Endothelial cell of umbilical vein (primary cell): ENCODE results near the gene FAM168B. TPM values are rescaled to one million over a fixed set of nuclear protein-coding genes. Genes with fewer than 3 reads are reported as not detected.

Source experiments
- BruUV-seq: library from RNA; stranded (reverse); fragments of 400-500 nt; replicated peaks from 2 replicates; lab custom pipeline; 2021; lab: Mats Ljungman, UMichigan
- CTCF ChIA-PET: fragments of 300-600, 350-600 bp; sonication (Branson Sonifier 250); formaldehyde crosslinking; loops from one replicate; lab custom pipeline; 2021; ENCODE audit warnings: antibody characterized with exemption, inconsistent platforms; lab: Charles Lee
- POLR2A ChIA-PET: fragments of 300-600, 350-600 bp; sonication (Branson Sonifier 250); formaldehyde crosslinking; loops from one replicate; lab custom pipeline; 2021; ENCODE audit warnings: antibody characterized with exemption, inconsistent platforms; lab: Charles Lee
- DNase-seq: peaks from one replicate; pipeline ENCODE4 v3.0.0-alpha.2; 2011; ENCODE audit warnings: low read depth, low spot score
- FAIRE-seq: peaks from 2 replicates; lab custom pipeline; 2011; peaks lifted over from hg19 to GRCh38; lab: Jason Lieb, UNC
- H2AFZ ChIP-seq: 2 replicates; pipeline ENCODE4 v1.6.0; 2012; ENCODE audit warnings: low read depth, low read length, control low read depth, inconsistent platforms
- H3K27ac ChIP-seq: 2 replicates; pipeline ENCODE4 v1.5.1; 2011; ENCODE audit warnings: low read depth, mild to moderate bottlenecking, control low read depth, low read length, moderate library complexity; ENCODE audit not compliant: insufficient read depth
- H3K27me3 ChIP-seq, 2 experiments: 2 replicates each; pipeline versions ENCODE4 v1.6.0 to v1.6.1; 2011; ENCODE audit warnings: low read length in 2 of 2, mixed read lengths in 1 of 2; ENCODE audit not compliant: control insufficient read depth in 2 of 2, insufficient read depth in 2 of 2
- H3K36me3 ChIP-seq, 2 experiments: 2 replicates in 1 of 2; 3 replicates in 1 of 2; pipeline ENCODE4 v1.5.1; 2011; ENCODE audit warnings: low read length in 2 of 2, mild to moderate bottlenecking in 1 of 2, moderate library complexity in 1 of 2; ENCODE audit not compliant: control insufficient read depth in 2 of 2, insufficient read depth in 2 of 2; ENCODE audit errors: extremely low read depth in 1 of 2
- H3K4me1 ChIP-seq: 3 replicates; pipeline ENCODE4 v1.5.1; 2011; ENCODE audit warnings: mild to moderate bottlenecking, low read length; ENCODE audit not compliant: control insufficient read depth, insufficient read depth; ENCODE audit errors: extremely low read depth
- H3K4me2 ChIP-seq: 2 replicates; pipeline ENCODE4 v1.6.1; 2011; ENCODE audit warnings: low read length, control low read depth, mixed read lengths; ENCODE audit not compliant: insufficient read depth
- H3K4me3 ChIP-seq, 3 experiments: fragments of 200-600 bp in 1 of 3; sonication (generic), shearing (Covaris generic) in 1 of 3; replicated peaks in 1 of 3; 2 replicates each; pipeline ENCODE4 v1.5.1; 2011 to 2016; ENCODE audit warnings: control low read depth in 3 of 3, low read length in 3 of 3, mild to moderate bottlenecking in 2 of 3, inconsistent platforms in 1 of 3, low read depth in 1 of 3, moderate library complexity in 1 of 3; ENCODE audit not compliant: insufficient read depth in 1 of 3
- H3K79me2 ChIP-seq: 2 replicates; pipeline ENCODE4 v1.6.0; 2012; ENCODE audit warnings: low read length, inconsistent platforms; ENCODE audit not compliant: control insufficient read depth, insufficient read depth
- H3K9ac ChIP-seq: replicated peaks from 2 replicates; pipeline ENCODE3; 2011; ENCODE audit warnings: low read length, control low read depth; ENCODE audit not compliant: insufficient read depth; ENCODE audit errors: extremely low read depth
- H3K9me1 ChIP-seq: replicated peaks from 3 replicates; pipeline ENCODE4 v1.6.0; 2011; ENCODE audit warnings: mild to moderate bottlenecking, low read length; ENCODE audit not compliant: control insufficient read depth, insufficient read depth; ENCODE audit errors: extremely low read depth
- H3K9me3 ChIP-seq: replicated peaks from 2 replicates; pipeline ENCODE4 v1.5.1; 2012; ENCODE audit warnings: low read length, inconsistent platforms; ENCODE audit not compliant: control insufficient read depth, insufficient read depth
- H4K20me1 ChIP-seq: replicated peaks from 2 replicates; pipeline ENCODE3; 2011; ENCODE audit warnings: mild to moderate bottlenecking, low read length; ENCODE audit not compliant: control insufficient read depth, insufficient read depth; ENCODE audit errors: extremely low read depth
- EZH2 ChIP-seq: IDR thresholded peaks from 2 replicates; pipeline ENCODE4 v1.6.1; 2012; ENCODE audit warnings: borderline replicate concordance, low read depth, mild to moderate bottlenecking, moderate library complexity, low read length, inconsistent platforms; ENCODE audit not compliant: severe bottlenecking
- FOS ChIP-seq: IDR thresholded peaks from 2 replicates; pipeline ENCODE4 v1.6.1; 2011; ENCODE audit warnings: mild to moderate bottlenecking, low read length, moderate library complexity, borderline replicate concordance; ENCODE audit not compliant: insufficient read depth
- GATA2 ChIP-seq: IDR thresholded peaks from 2 replicates; pipeline ENCODE4 v1.7.0; 2011; ENCODE audit warnings: low read depth, mild to moderate bottlenecking, moderate library complexity, mixed read lengths, low read length; ENCODE audit not compliant: insufficient read length, insufficient read depth
- JUN ChIP-seq: IDR thresholded peaks from 2 replicates; pipeline ENCODE4 v1.6.1; 2011; ENCODE audit warnings: borderline replicate concordance, low read depth; ENCODE audit not compliant: insufficient read length, insufficient read depth
- MYC ChIP-seq: IDR thresholded peaks from one replicate; pipeline ENCODE4 v1.6.1; 2011; ENCODE audit warnings: mild to moderate bottlenecking, low read depth, low read length
- POLR2A ChIP-seq: IDR thresholded peaks from 2 replicates; pipeline ENCODE4 v1.6.1; 2012; ENCODE audit warnings: low read depth, mild to moderate bottlenecking, control low read depth, low read length
- POLR2AphosphoS5 ChIP-seq: IDR thresholded peaks from 2 replicates; pipeline ENCODE4 v1.6.1; 2012; ENCODE audit warnings: low read depth, mild to moderate bottlenecking, control low read depth, low read length, moderate library complexity; ENCODE audit not compliant: insufficient read depth
- dilution Hi-C: fragments of 300-500 bp; cut with MboI; formaldehyde crosslinking; loops from one replicate; pipeline ENCODE4 v1.15.0; 2019; ENCODE audit warnings: low sequenced_read_pairs; ENCODE audit not compliant: extremely low pct_ligation_motif_present
- intact Hi-C: fragments of 100-400 bp; cut with micrococcal nuclease; formaldehyde crosslinking; loops from one replicate; pipeline ENCODE4 v1.10.0; 2022
- polyA plus RNA-seq, 4 experiments: library from polyadenylated mRNA; depleted of rRNA in 3 of 4; stranded (reverse) in 3 of 4; unstranded in 1 of 4; fragments of >200 nt; gene quantifications; 2 replicates each; pipeline versions ENCODE4 v1.2.1 to v1.2.3, GENCODE V29; 2011 to 2012; ENCODE audit warnings: missing spikeins in 1 of 4
- total RNA-seq: library from RNA; stranded (reverse); gene quantifications from 2 replicates; pipeline ENCODE4 v1.2.3, GENCODE V29; 2021
- TF ChIP-seq, protein P1 (sequence below), 2 donors: IDR thresholded peaks; 1 replicate in 1 of 2; 2 replicates in 1 of 2; pipeline ENCODE4 v1.5.1; 2011; ENCODE audit warnings: low read length in 2 of 2, mild to moderate bottlenecking in 2 of 2, moderate library complexity in 2 of 2, control low read depth in 1 of 2, inconsistent platforms in 1 of 2, low read depth in 1 of 2; ENCODE audit not compliant: insufficient read depth in 1 of 2; ENCODE audit errors: extremely low read depth in 1 of 2
- TF ChIP-seq, protein P2 (sequence below): IDR thresholded peaks from 2 replicates; pipeline ENCODE4 v1.6.1; 2011; ENCODE audit not compliant: insufficient read depth, insufficient read length

Gene FAM168B
- total and polyA plus RNA-seq, 2 donors (not counting 3 experiments of a cell fraction or from before 2014, with no cell fraction given): 109 to 183 TPM

DNA sequence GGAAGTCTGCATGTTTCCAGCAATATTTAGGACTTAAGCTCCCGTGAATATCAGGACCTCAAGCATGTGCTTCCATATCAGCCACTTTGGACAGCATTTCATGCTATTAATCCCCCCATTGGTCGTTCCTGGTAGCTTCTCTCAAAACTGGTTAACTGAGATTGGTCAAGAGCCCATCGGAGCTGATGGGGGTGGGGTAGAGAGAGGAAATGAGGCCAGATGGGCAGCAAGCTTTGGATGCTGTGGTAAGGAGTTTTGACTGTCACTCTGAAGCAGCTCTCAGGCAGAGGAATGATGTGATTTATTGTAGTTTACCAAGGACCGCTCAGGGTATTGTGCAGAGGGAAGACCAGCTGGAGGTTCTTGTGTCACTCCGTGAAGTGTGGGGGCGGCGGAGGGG, 81.8 kb downstream of the FAM168B start:
- Histone ChIP-seq H3K27me3 (peaks cover 4 to 9% of the 10 kb centered on the region in 2 experiments), H3K4me1 (no peaks in the 10 kb centered on the region), H3K27ac (no peak overlapping the region), H4K20me1 (no peaks in the 10 kb centered on the region), H3K4me3 (no peak overlapping the region), H2AFZ (no peak overlapping the region), H3K4me2 (no peak overlapping the region), H3K9ac (no peak overlapping the region), H3K9me1 (no peaks in the 10 kb centered on the region), H3K9me3 (no peaks in the 10 kb centered on the region), H3K36me3 (no peaks in the 10 kb centered on the region), H3K79me2 (no peaks in the 10 kb centered on the region)
- no TSS peak for BruUV-seq
- intact Hi-C loops: no loop called here
- dilution Hi-C loops: no loop called here
- no peak for FAIRE-seq
- CTCF ChIA-PET: no interaction called here
- no peak for DNase-seq
- TF ChIP-seq POLR2A (no peak), JUN (no peak), GATA2 (no peak), FOS (no peak), MYC (no peak), EZH2 (no peak), POLR2AphosphoS5 (no peak)
- TF ChIP-seq, protein P1, sequence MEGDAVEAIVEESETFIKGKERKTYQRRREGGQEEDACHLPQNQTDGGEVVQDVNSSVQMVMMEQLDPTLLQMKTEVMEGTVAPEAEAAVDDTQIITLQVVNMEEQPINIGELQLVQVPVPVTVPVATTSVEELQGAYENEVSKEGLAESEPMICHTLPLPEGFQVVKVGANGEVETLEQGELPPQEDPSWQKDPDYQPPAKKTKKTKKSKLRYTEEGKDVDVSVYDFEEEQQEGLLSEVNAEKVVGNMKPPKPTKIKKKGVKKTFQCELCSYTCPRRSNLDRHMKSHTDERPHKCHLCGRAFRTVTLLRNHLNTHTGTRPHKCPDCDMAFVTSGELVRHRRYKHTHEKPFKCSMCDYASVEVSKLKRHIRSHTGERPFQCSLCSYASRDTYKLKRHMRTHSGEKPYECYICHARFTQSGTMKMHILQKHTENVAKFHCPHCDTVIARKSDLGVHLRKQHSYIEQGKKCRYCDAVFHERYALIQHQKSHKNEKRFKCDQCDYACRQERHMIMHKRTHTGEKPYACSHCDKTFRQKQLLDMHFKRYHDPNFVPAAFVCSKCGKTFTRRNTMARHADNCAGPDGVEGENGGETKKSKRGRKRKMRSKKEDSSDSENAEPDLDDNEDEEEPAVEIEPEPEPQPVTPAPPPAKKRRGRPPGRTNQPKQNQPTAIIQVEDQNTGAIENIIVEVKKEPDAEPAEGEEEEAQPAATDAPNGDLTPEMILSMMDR (IDR thresholded peaks at IDR 0.05; ENCODE audit: extremely low read depth in 1 of 2, insufficient read depth in 1 of 2, low read depth in 1 of 2, low read length in 2 of 2): no peak
- TF ChIP-seq, protein P2, sequence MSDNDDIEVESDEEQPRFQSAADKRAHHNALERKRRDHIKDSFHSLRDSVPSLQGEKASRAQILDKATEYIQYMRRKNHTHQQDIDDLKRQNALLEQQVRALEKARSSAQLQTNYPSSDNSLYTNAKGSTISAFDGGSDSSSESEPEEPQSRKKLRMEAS: no peak
- POLR2A ChIA-PET: no interaction called here
